Activated CD4-positive, alpha-beta T cell treated with anti-CD3 and anti-CD28 coated beads, Interleukin-2, amount 50 U/mL, for 4 hours (primary cell): ENCODE results near the gene ZNF682.
"Not testable (repeated sequence)": the region's sequence is repeated elsewhere in the genome, so short reads cannot be mapped to it uniquely, and the experiment has no call there.

ENCODE experiments used
- DNase-seq, 2 experiments: peaks; one replicate each; pipeline ENCODE4 v3.0.0-alpha.2; 2020

Gene ZNF682

DNA sequence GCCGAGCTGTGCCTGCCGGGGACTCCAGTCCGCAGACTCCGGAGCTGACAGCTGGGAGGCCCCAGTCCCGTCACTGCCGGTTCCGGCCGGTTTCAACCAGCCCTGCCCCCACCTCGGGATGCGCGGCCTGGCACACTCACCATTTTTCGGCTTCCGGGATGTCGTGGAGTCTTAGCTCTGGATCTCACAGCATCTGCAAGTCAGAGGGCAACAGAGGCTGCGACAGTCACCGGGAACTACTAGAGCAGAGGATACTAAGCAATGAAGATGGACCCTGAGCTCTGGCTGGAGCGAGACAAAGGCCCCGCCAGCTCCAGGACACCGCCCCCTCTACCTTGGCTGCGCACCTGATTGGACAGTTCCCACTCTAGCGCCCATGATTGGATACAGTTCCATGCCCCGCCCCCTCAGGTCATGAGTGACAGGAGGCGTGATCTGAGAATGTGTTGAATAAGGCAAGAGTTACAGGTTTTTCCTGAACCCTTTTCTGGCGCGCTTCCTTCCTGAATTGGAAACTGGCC, at the start of gene ZNF682:
TSS of gene ZNF682 (minus strand) at position 303 of the 521 bp plus-strand sequence. CDS start at position 143, 160 bp downstream.
- DNase-seq, result peak; percentile 93 to 94

DNA sequence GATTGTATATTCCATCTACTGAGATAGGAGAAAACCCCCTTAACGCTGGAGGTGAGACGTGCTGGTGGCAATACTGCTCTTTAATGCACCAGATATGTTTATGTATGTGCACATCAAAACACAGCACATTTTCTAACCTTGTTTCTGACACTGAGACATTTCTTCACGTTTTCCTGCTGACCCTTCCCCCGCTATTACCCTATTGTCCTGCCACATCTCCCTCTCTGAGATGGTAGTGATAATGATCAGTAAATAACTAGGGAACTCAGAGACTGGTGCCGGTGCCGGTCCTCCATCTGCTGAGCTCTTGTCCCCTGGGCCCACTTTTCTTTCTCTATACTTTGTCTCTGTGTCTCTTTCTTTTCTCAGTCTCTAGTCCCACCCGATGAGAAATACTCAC, 43.6 kb upstream of the ZNF682 start:
- DNase-seq, result not testable (repeated sequence)

DNA sequence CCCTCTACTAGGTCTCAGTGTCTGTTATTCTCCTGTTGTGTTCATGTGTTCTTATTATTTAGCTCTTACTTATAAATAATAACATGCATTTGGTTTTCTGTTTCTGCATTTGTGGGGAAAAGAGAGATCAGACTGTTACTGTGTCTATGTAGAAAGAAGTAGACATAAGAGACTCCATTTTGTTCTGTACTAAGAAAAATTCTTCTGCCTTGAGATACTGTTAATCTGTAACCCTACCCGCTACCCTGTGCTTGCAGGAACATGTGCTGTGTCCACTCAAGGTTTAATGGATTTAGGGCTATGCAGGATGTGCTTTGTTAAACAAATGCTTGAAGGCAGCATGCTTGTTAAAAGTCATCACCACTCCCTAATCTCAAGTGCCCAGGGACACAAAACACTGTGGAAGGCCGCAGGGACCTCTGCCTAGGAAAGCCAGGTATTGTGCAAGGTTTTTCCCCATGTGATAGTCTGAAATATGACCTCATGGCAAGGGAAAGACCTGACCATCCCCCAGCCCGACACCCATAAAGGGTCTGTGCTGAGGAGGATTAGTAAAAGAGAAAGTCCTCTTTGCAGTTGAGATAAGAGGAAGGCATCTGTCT, 43.0 kb upstream of the ZNF682 start:
- DNase-seq, result not testable (repeated sequence)

DNA sequence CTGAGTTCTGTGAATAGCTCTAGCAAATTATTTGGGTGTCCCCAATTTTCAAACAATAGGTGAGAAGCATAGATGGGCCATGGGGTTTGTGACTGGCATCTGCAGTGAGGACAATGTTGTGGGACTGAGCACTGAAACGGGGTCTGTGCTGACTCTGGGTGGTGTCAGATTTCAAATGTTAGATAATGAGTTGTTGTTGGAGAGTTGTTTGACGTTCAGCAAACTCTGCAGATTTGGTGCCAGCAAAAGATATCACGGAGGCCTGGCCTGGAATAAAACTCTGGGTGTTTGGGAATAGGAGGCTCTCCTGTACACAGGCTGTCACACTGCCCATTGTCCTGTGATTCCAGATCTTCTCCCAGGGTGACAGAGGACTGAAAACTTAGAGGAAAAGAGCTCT, 41.4 kb upstream of the ZNF682 start:
- no peak for DNase-seq

DNA sequence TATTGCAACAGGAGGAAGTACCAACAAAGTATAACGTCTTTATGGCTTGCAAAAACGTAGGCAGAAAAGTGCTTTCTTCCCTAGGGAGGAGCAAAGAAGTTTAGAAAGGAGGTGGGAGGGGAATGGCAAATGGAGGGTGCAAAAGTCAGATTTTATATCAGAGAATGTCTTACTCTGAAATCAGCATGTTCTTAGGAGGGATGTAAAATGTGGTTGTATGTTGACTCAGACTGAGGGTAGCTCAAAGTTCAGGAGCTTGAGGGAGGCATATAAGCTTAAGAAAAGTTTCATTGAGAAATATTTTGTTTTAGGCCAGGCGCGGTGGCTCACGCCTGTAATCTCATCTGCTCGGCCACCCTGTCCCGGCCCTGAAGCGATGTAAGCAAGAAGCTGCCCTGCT, 40.2 kb upstream of the ZNF682 start:
- no peak for DNase-seq

DNA sequence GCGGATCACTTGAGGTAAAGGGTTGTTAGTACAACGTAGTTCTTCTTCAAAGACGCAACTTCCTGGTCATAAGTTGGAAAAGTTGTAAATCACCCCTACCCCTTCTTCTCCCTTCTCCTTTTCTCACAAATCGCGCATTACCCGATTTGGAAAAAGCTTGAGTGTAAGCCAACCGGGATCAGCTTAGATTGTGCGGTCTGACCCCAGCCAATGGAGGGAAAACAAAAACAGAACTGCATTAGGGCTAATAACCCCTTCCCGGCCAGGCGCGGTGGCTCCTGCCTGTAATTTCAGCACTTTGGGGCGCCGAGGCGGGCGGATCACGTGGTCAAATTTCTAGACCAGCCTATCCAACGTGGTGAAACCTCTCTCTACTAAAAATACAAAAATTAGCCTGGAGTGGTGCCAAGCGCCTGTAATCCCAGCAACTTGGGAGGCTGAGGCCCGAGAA, 39.3 kb upstream of the ZNF682 start:
- DNase-seq, result no peak

DNA sequence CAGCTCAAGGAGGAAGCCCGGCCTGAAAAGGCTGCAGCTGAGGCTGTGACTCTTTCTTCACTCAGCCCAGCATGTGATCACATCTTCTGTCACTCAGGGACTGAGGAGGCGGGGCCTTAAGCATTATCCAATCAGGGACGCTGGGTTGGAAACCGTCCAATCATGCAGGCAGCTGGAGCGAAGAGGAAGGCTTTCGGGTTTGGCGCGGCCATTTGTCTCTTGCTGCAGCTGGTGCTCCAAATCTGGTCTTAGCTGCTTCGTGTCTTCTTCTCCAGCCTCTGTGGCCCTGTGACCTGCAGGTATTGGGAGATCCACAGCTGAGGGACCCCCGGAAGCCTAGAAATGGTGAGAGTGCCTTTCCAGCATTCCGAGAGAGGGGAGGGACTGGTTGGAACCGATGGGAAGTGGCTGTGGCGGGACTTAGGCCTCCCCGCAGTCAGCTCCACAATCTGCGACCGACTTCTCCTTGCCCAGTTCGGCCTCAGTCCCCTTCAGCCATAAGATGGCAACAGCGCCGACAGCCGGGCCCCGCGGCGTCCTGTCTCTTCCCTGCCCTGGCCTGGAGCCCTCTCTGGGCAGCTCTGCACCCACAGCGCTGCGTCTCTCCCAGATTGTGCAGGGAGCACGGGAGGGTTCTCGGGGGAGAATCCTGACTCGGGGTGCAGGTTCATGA, 38.6 kb upstream of the ZNF682 start, which contains the start of gene ZNF90:
TSS of gene ZNF90 (plus strand) at position 210 of the 673 bp plus-strand sequence. CDS start at position 343, 133 bp downstream.
- DNase-seq, result peak; percentile 80

DNA sequence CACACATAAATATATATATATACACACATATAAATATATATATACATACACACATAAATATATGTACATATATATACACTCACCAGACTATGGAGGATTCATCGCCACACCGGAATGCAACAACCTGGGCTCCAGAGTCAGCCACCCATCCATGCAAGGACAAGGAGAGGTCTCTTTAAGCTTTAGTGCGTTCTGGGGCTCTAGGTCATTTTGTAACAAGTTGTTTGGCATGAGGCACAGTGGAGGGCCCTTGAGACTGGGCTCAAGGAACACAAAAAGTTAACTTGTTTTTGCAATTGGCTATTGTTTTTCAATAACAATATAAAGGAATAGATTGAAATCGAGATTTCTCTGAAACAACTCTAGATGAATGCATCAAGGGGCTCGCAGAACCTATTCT, 33.6 kb upstream of the ZNF682 start:
- no peak for DNase-seq

DNA sequence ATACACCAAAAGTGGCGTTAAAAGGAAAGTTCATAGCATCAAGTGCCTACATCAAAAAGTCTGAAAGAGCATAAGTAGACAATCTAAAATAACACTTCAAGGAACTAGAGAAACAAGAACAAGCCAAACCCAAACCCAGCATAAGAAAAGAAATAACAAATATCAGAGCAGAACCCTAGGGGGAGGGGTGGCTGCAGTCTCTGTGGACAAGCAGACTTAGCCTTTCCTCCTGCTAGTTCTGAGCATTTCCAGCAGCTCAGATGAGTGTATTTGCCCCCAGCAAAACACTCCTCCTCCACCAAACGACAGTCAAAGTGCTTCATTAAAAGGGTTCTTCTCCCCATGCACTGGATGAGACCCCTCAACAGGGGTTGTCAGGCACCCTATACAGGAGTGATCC, 31.4 kb upstream of the ZNF682 start:
- DNase-seq, result no peak

DNA sequence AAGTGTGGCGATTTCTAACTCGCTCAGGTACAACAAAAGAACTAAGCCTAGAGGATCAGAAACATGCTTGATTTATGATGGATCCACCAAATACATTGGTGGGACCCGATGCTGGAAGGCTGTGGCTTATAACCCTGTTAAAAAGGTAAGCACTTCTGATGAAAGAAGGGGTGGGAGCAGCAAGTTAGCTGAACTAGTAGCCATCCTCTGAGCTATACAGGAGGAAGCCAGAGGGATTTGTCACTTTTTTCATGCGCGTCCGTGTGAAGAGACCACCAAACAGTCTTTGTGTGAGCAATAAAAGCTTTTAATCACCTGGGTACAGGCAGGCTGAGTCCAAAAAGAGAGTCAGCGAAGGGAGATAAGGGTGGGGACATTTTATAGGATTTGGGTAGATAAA, 29.3 kb upstream of the ZNF682 start:
- DNase-seq, result not testable (repeated sequence)

DNA sequence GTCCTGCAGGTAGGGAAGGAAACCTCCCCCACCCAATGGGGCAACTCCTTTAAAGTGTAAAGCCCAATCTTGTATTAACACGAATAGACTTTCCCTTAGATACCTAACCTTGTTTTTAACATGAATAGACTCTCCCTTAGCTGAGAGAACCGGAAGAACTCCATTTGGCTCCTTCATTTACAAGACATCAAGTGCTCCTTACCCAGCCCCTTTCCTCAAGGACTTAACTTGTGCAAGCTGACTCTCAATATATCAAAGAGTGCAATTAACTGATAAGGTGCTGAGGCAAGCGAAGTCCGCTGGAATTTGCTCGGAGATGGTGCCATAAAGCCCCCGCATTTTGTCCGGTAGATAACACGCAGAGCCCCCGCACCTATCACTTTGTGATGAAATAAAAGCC, 28.6 kb upstream of the ZNF682 start:
- DNase-seq, result no peak

DNA sequence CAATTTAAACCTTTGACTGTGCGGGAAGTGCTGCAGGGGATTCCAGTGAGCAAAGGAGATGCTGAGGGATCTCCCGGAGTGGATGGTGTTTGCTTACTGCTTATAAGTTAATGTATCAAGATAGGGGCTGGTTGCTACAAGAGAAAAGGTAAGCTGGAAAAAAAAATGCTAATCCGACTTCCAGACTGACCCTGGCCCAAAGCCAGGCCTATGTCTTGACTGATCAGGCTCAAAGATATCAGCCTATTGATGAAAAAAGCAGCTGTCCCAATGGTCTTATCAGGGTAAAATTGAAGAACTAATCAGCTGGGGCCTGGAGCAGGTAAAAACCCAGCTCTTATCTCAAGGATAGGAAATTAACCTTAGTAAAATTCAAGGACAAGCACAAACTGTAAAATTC, 27.6 kb upstream of the ZNF682 start:
- DNase-seq, result no peak

DNA sequence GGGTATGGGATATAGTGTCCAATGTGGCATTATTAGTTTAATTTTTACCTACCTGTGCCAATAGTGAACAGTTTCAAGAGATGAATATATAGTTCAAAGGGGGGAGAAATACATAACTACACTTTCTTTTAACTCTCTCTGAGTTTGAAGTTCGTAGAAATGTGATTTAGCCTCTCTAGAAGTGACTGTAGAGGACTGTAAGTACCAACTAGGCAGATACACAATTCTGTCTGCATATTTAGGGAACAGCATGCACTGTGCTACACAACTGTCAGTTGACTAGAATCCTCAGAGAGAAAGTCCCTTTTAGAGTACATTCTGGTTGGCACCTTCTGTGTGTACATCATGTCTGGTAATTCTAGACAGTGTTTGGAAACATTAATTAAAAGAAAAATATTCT, 21.0 kb upstream of the ZNF682 start:
- DNase-seq, result no peak

DNA sequence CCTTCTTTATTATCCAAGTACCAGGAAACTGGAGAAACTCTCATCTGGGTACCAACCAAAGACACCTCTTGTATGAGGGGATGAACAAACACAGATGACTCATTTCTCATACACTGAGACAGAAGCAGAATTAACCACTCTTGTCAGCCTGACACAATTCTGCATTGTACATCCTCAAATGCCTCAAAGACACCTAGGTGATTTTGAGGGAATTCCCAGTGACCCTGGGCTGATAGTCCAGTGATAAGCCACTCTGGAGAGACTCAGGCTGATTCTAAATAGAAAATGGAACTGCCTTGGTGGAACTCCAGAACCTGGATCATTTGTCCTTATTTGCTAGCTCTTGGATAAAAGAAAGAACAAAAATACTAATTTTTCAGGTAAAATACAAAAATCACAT, 19.4 kb upstream of the ZNF682 start:
- DNase-seq, result not testable (repeated sequence)

DNA sequence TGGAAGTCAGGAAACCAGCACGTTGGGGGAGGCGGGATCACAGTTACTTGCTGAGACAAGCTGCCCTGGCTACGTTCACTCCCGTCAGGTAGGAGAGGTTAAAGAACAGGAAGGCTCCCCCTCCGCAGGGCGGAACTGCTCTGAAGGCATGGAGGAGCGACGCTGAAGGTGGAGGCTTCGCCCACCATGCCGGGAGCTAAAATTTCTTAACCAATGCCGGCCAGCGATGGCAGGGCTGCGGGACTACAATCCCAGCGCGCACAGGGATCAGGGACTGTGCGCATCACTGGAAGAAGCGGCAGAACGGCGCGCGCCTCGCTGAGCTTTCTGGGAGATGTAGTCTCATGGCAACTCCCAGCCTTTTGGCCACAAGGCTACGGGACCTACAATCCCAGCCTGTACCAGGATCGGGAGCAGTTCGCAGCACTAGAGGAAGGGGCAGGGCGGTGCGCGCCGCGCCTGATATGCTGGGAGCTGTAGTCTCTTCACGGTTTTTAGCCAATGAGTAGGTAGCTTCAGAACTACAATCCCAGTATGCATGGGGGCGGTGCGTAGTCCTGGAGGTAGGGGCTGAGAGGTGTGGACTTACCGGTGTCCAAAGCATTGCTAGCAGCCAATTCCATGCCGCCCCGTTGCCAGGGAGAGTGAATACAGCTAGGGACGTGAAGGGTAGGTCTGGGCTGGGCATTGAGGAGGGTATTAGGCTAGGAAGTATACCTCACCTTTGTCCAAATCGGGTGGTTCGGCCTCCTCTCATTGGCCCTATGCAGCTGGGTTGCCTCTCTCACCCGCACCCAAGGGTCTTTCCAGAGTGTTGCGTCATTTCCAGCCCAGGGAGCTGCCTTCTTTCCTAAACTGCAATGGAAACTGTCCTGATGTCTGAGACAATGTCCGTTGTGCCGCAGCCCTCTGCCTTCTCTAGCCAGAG, 12.8 kb upstream of the ZNF682 start:
- peak; percentile 55 to 56 for DNase-seq

DNA sequence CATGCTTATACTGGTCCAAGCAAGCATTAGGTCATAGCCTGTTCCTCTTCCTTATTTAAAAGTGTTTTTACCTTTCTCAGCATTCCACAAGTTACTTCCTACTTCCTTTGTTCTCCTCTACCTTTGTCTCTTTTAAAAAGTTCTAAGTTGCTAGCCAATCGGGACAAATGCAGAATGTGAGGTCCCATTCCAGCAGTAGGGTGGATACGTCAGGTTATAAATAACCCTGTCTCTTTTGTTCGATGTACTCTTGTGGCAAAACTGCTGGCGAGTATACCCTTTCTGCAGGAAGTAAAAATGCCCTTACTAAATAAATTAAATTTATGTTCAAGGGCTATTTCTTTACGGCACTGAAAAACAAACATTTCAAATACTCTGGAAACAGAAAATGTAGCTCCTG, 6.4 kb upstream of the ZNF682 start:
- DNase-seq, result not testable (repeated sequence)

DNA sequence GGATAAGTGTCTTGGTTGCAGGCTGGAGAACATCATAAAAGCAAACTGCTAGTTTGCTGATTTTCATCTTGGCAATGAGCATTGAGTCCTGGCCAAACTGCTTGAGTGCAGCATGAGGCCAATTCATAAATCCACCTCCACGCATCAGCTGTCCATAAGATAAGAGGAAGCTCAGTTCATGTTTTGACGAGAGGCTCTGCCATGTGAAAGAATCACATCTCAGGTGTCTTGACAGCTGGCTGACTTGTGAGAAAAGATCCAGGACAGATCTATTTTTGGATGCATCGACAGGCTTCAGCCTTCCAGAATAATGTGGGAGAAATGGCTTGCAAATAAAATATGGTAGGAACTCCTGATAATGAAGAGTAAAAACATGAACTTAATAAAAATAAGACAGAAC, 5.4 kb upstream of the ZNF682 start:
- DNase-seq, result no peak

DNA sequence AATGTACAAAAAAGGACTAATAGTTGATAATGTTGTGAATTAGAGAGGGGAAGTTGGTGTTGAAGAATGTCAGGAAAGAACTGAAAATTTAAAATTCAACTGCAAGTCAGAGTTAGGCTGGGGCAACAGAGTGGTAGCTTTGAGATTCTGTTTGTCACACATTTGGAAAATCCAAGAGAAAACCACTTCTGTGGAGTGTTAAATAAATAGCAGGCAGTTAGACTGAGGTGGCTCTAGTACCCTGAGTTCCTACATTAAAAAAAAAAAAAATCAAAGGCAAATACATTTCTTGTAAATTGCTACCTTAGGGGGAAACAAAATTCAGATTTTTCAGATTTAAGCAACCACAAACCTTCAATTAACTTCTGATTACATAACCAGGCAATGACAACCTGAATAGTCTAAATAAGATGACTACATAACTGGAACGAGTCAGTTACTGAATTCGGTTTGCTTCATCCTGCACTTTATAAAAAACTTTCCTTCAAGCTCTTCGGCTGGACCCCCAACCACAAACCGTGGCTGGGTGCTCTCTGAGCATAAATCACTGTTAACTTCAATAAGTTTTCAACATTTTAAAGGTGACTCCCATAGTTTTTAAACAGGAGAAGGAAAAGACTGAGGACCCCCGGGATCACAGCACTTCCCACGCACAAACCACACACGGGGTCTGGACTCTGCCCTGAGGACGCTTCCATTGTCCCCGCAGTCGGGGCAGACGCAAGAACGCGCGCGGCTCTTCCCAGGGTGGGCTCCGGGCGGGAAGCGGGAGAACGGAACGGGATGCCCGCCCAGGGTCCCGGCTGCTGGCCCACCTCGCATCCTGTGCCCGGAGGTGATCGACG, 725 bp downstream of the ZNF682 start:
- peak; percentile 1 to 4 for DNase-seq

DNA sequence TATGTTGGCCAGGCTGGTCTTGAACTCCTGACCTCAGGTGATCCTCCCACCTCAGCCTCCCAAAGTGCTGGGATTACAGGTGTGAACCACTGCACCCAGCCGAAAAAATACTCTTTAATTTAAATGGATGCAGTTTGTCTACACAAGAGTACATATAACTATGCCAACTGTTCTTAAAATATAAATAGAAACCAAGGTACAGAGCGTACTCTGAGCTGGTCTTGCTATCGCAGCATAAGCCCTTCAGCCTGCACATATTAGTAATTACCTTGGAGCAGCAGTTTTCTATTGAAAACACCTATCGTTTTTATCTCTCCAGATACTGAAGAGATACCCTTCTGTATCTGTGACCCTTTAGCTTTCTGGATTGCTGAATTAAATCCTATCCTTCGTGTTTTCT, 3.4 kb downstream of the ZNF682 start:
- no peak for DNase-seq

DNA sequence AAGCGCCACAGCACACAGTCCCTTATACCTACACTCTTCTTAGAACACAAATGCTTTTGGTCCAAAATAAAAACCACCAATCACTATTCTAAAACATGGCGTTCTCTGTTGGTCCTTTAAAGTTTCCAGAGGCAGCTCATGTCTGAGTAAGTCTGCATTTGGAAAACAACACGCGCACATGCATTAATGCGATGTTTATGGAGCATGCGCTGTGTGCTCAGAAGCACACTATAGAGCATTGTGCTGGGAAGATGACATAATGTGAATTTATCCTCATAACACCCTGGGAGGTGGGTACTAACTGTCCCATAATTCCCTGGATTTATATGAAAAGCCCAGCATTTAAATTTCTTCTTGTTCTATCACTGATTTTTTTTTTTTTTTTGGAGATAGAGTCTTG, 10.7 kb downstream of the ZNF682 start:
- no peak for DNase-seq

DNA sequence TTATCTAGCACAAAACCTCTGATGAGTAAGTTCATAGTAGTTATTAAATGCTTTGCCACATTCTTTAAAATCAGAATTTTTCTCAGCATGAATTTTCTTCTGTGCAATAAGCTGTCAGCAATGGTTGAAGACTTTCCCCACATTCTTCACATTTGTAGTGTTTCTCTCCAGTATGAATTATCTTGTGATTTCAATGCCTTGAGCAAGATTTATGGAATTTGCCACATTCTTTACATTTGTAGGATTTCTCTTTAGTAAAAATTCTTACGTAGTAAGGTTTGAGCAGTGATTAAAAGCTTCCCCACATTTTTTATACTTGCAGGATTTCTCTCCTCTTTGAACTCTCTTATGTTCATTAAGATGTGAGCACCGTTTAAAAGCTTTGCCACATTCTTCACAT, 33.6 kb downstream of the ZNF682 start:
- DNase-seq, result no peak

DNA sequence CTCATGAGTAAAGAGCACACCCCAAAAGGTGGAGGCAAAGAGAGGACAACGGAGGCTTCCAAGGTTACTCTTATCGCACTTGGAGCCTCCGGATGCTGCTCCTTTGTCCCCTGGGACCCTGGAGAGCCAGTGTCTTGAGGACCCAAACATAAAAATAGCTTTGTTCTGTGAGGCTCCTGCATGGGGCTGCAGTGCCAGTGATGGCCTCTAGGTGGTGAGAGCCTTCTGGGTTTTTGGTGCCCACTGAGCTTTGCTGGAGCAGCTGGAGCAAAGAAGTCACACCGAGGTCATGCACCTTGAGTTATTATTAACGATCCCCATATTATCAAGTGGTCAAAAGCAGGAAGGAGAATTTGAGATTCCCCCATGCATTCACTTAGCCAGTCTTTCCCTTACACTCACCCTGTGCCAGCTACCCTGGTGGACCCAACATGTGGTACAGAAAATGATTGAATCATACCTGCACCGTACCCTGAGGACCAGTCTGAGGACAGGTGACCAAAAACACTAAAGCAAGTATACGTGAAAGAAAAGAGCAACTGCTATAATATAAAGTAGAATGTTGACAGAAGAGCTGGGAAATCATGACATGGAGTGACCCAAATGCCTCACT, 41.5 kb downstream of the ZNF682 start:
- peak; percentile 16 to 30 for DNase-seq
